ENCODE results near the gene UQCC2. TPM values are rescaled to one million over a fixed set of nuclear protein-coding genes. Genes with fewer than 3 reads are reported as not detected.

Gene UQCC2
- total and polyA plus RNA-seq, 2 experiments from 2014 or later: 31.7 to 138 TPM

GRCh38 chr6:33668914-33669313, 42.6 kb downstream of the UQCC2 start:
- Histone ChIP-seq H3K4me1 (ENCODE audit: insufficient read depth) (peaks cover 12% of the 10 kb centered on the region), H3K27me3 (replicated peaks; ENCODE audit: insufficient read depth) (no peaks in the 10 kb centered on the region), H3K9me3 (ENCODE audit: low read depth) (no peaks in the 10 kb centered on the region), H3K36me3 (ENCODE audit: low read depth) (no peaks in the 10 kb centered on the region; the same call in 1 of the 2 replicates), H3K4me3 (no peak overlapping the region), H3K9ac (no peak overlapping the region), H3K27ac (no peak overlapping the region), H3K9me2 (ENCODE audit: insufficient read depth) (no peaks in the 10 kb centered on the region), H3F3A (ENCODE audit: insufficient read depth) (no peaks in the 10 kb centered on the region), H2AFZ (no peak overlapping the region), H3K79me2 (ENCODE audit: insufficient read depth) (no peaks in the 10 kb centered on the region), H4K20me1 (ENCODE audit: insufficient read depth) (no peaks in the 10 kb centered on the region), H3K4me2 (ENCODE audit: unreplicated experiment) (no peak overlapping the region)
- in situ Hi-C loops (cut with MboI): no loop called here
- WGBS, 2 experiments (ENCODE audit: low coverage in 1 of 2, low lambda C conversion rate in 2 of 2, missing lambda C conversion rate in 2 of 2): 74 to 79% methylated on average over 16 to 17 of the region's 17 CpGs
- DNase-seq: no peak
- TF ChIP-seq EZH2 (IDR thresholded peaks at IDR 0.05; ENCODE audit: insufficient read depth, poor library complexity, severe bottlenecking) (no peak), EZH2phosphoT487 (IDR thresholded peaks at IDR 0.05; ENCODE audit: insufficient read depth, low read depth) (no peak)

- no peak overlapping the region for H3K9ac ChIP-seq
- H3K4me1 ChIP-seq (ENCODE audit: insufficient read depth): peaks cover 9% of the 10 kb centered on the region
- no peaks in the 10 kb centered on the region for H3K27me3 ChIP-seq (replicated peaks; ENCODE audit: insufficient read depth)
- no peak for DNase-seq
- no peak overlapping the region for H2AFZ ChIP-seq
- in situ Hi-C loops (cut with MboI): no loop called here
- H3K4me3 ChIP-seq: no peak overlapping the region
- no peaks in the 10 kb centered on the region for H3K9me2 ChIP-seq (ENCODE audit: insufficient read depth)
- no peaks in the 10 kb centered on the region for H3F3A ChIP-seq (ENCODE audit: insufficient read depth)
- TF ChIP-seq EZH2 (IDR thresholded peaks at IDR 0.05; ENCODE audit: insufficient read depth, poor library complexity, severe bottlenecking): no peak
- TF ChIP-seq EZH2phosphoT487 (IDR thresholded peaks at IDR 0.05; ENCODE audit: insufficient read depth, low read depth): no peak
- no peak overlapping the region for H3K4me2 ChIP-seq (ENCODE audit: unreplicated experiment)
- H3K9me3 ChIP-seq (ENCODE audit: low read depth): no peaks in the 10 kb centered on the region
- no peaks in the 10 kb centered on the region for H4K20me1 ChIP-seq (ENCODE audit: insufficient read depth)
- no peaks in the 10 kb centered on the region; the same call in 1 of the 2 replicates for H3K36me3 ChIP-seq (ENCODE audit: low read depth)
- 91 to 96% methylated on average over 8 of the region's 8 CpGs for WGBS, 2 experiments (ENCODE audit: low coverage in 1 of 2, low lambda C conversion rate in 2 of 2, missing lambda C conversion rate in 2 of 2)
- no peaks in the 10 kb centered on the region for H3K79me2 ChIP-seq (ENCODE audit: insufficient read depth)
- H3K27ac ChIP-seq: no peak overlapping the region
These were observed 43.2 kb downstream of the UQCC2 start for GRCh38 chr6:33668328-33668727.

- Histone ChIP-seq H3K79me2 (ENCODE audit: insufficient read depth) (no peaks in the 10 kb centered on the region), H3K4me1 (ENCODE audit: insufficient read depth) (peaks cover 5% of the 10 kb centered on the region), H3K4me2 (ENCODE audit: unreplicated experiment) (no peak overlapping the region), H3K27ac (no peak overlapping the region), H2AFZ (no peak overlapping the region), H3K9ac (no peak overlapping the region), H3K36me3 (ENCODE audit: low read depth) (no peaks in the 10 kb centered on the region; the same call in 1 of the 2 replicates), H3K4me3 (no peak overlapping the region), H3F3A (ENCODE audit: insufficient read depth) (no peaks in the 10 kb centered on the region), H3K27me3 (replicated peaks; ENCODE audit: insufficient read depth) (no peaks in the 10 kb centered on the region), H3K9me3 (ENCODE audit: low read depth) (no peaks in the 10 kb centered on the region), H3K9me2 (ENCODE audit: insufficient read depth) (no peaks in the 10 kb centered on the region), H4K20me1 (ENCODE audit: insufficient read depth) (no peaks in the 10 kb centered on the region)
- in situ Hi-C loops (cut with MboI): no loop called here
- 98 to 100% methylated on average over 10 to 11 of the region's 11 CpGs for WGBS, 2 experiments (ENCODE audit: low coverage in 1 of 2, low lambda C conversion rate in 2 of 2, missing lambda C conversion rate in 2 of 2)
- DNase-seq: no peak
- TF ChIP-seq EZH2phosphoT487 (IDR thresholded peaks at IDR 0.05; ENCODE audit: insufficient read depth, low read depth): no peak
- no peak for TF ChIP-seq EZH2 (IDR thresholded peaks at IDR 0.05; ENCODE audit: insufficient read depth, poor library complexity, severe bottlenecking)
These were observed 43.7 kb downstream of the UQCC2 start for GRCh38 chr6:33667776-33668175.

GRCh38 chr6:33667072-33667471, 44.4 kb downstream of the UQCC2 start:
- no peak overlapping the region for H3K4me2 ChIP-seq (ENCODE audit: unreplicated experiment)
- H3K4me3 ChIP-seq: no peak overlapping the region
- H3K79me2 ChIP-seq (ENCODE audit: insufficient read depth): no peaks in the 10 kb centered on the region
- no peak for TF ChIP-seq EZH2phosphoT487 (IDR thresholded peaks at IDR 0.05; ENCODE audit: insufficient read depth, low read depth)
- no peak for TF ChIP-seq EZH2 (IDR thresholded peaks at IDR 0.05; ENCODE audit: insufficient read depth, poor library complexity, severe bottlenecking)
- H3K27ac ChIP-seq: no peak overlapping the region
- H2AFZ ChIP-seq: no peak overlapping the region
- in situ Hi-C loops (cut with MboI): no loop called here
- 94 to 99% methylated on average over 16 of the region's 16 CpGs for WGBS, 2 experiments (ENCODE audit: low coverage in 1 of 2, low lambda C conversion rate in 2 of 2, missing lambda C conversion rate in 2 of 2)
- no peak overlapping the region for H3K9ac ChIP-seq
- no peaks in the 10 kb centered on the region for H3K27me3 ChIP-seq (replicated peaks; ENCODE audit: insufficient read depth)
- no peaks in the 10 kb centered on the region for H3K4me1 ChIP-seq (ENCODE audit: insufficient read depth)
- no peaks in the 10 kb centered on the region for H3F3A ChIP-seq (ENCODE audit: insufficient read depth)
- H3K9me2 ChIP-seq (ENCODE audit: insufficient read depth): no peaks in the 10 kb centered on the region
- no peak for DNase-seq
- no peaks in the 10 kb centered on the region for H4K20me1 ChIP-seq (ENCODE audit: insufficient read depth)
- H3K9me3 ChIP-seq (ENCODE audit: low read depth): no peaks in the 10 kb centered on the region
- no peaks in the 10 kb centered on the region; the same call in 1 of the 2 replicates for H3K36me3 ChIP-seq (ENCODE audit: low read depth)

DNA sequence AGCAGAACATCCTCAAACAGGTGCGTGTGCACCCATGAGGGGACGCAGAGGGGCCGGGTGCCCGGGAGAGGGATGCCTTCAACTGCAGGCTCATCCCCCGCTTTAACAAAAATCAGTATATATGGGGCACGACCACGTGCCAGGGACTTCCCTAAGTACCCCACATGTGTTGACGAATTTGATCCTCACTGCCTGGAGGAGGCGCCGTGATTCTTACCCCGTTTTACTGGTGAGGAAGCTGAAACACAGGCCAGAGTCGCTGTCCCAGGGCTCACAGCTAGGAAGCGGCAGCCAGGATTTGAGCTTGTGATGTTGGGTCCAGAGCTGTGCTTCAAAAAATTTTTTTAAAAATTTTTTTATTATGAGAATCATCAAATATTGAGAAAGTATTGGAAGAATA, 45.5 kb downstream of the UQCC2 start:
- WGBS, 2 experiments (ENCODE audit: low coverage in 1 of 2, low lambda C conversion rate in 2 of 2, missing lambda C conversion rate in 2 of 2): 94 to 95% methylated on average over 13 of the region's 13 CpGs
- no peaks in the 10 kb centered on the region for H4K20me1 ChIP-seq (ENCODE audit: insufficient read depth)
- no peak overlapping the region for H3K4me2 ChIP-seq (ENCODE audit: unreplicated experiment)
- H3K27ac ChIP-seq: no peak overlapping the region
- DNase-seq: no peak
- no peaks in the 10 kb centered on the region for H3F3A ChIP-seq (ENCODE audit: insufficient read depth)
- no peak overlapping the region for H3K9ac ChIP-seq
- no peaks in the 10 kb centered on the region for H3K9me2 ChIP-seq (ENCODE audit: insufficient read depth)
- no peaks in the 10 kb centered on the region for H3K27me3 ChIP-seq (replicated peaks; ENCODE audit: insufficient read depth)
- H3K36me3 ChIP-seq (ENCODE audit: low read depth): no peaks in the 10 kb centered on the region; the same call in 1 of the 2 replicates
- no peak for TF ChIP-seq EZH2 (IDR thresholded peaks at IDR 0.05; ENCODE audit: insufficient read depth, poor library complexity, severe bottlenecking)
- no peak for TF ChIP-seq EZH2phosphoT487 (IDR thresholded peaks at IDR 0.05; ENCODE audit: insufficient read depth, low read depth)
- no peaks in the 10 kb centered on the region for H3K79me2 ChIP-seq (ENCODE audit: insufficient read depth)
- no peak overlapping the region for H3K4me3 ChIP-seq
- in situ Hi-C loops (cut with MboI): no loop called here
- H3K4me1 ChIP-seq (ENCODE audit: insufficient read depth): no peaks in the 10 kb centered on the region
- H3K9me3 ChIP-seq (ENCODE audit: low read depth): no peaks in the 10 kb centered on the region
- H2AFZ ChIP-seq: no peak overlapping the region

Data from GM23248 (cell line).